NCI-H2107 (cell line): ENCODE data around the gene RTP5.

Source experiments
- DNase-seq: peaks from one replicate; lab custom pipeline; 2025; lab: John Stamatoyannopoulos, UW

Gene RTP5

GRCh38 chr2:241843321-241844065 lies 26.0 kb upstream of the RTP5 start:
- DNase-seq = no peak

GRCh38 chr2:241844066-241844728 lies 25.3 kb upstream of the RTP5 start:
- no peak for DNase-seq

- DNase-seq = no peak
Observed at GRCh38 chr2:241844831-241845578, 24.5 kb upstream of the RTP5 start.

- no peak for DNase-seq
Observed at GRCh38 chr2:241846406-241846805, 23.1 kb upstream of the RTP5 start.

- DNase-seq = no peak
Observed at GRCh38 chr2:241848761-241849615, 20.5 kb upstream of the RTP5 start.

GRCh38 chr2:241849616-241850543 lies 19.6 kb upstream of the RTP5 start:
- DNase-seq = no peak

GRCh38 chr2:241850544-241851324 lies 18.8 kb upstream of the RTP5 start:
- no peak for DNase-seq

- no peak for DNase-seq
Observed at GRCh38 chr2:241851325-241852115, 18.0 kb upstream of the RTP5 start.

- DNase-seq = no peak
Observed at GRCh38 chr2:241852116-241852980, 17.2 kb upstream of the RTP5 start.

GRCh38 chr2:241852981-241853631 lies 16.4 kb upstream of the RTP5 start:
- no peak for DNase-seq

- DNase-seq = no peak
Observed at GRCh38 chr2:241853651-241854341, 15.7 kb upstream of the RTP5 start.

GRCh38 chr2:241854342-241855244 lies 14.9 kb upstream of the RTP5 start:
- no peak for DNase-seq

GRCh38 chr2:241855245-241855887 lies 14.2 kb upstream of the RTP5 start:
- DNase-seq = no peak

- DNase-seq = no peak
Observed at GRCh38 chr2:241855888-241856422, 13.6 kb upstream of the RTP5 start.

GRCh38 chr2:241857041-241857541 lies 12.4 kb upstream of the RTP5 start:
- no peak for DNase-seq
